GM19025 (cell line): ENCODE measurements around the gene ACKR2.
"Not testable (repeated sequence)": the region's sequence is repeated elsewhere in the genome, so short reads cannot be mapped to it uniquely, and the experiment has no call there.

ENCODE experiments used
- ATAC-seq: cut with Tn5 transposase; IDR thresholded peaks from one replicate; pipeline ENCODE4 v1.9.1; 2021; ENCODE audit warnings: mild to moderate bottlenecking, low read depth, moderate library complexity; ENCODE audit not compliant: unreplicated experiment

Gene ACKR2

DNA sequence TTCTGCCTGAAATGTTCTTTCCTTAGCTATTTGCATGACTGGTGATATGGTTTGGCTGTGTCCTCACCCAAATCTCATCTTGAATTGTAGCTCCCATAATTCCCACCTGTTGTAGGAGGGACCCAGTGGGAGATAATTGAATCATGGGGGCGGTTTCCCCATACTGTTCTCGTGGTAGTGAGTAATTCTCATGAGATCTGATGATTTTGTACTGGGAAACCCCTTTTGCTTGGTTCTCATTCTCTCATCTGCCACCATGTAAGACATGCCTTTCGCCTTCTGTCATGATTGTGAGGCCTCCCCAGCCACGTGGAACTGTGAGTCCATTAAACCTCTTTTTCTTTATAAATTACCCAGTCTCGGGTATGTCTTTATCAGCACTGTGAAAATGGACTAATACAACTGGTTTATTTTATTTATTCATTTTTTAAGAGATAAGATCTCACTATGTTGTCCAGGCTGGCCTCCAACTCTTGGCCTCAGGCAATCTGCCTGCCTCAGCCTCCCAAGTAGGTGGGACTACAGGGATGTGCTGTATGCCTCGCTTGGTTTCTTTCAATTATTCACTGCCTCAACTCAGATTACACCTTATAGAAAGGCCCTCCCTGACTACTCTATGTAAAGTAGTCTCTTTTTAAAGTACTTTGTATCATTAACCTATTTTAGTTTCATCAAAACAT, 74.1 kb downstream of the ACKR2 start:
- ATAC-seq: not testable (repeated sequence)

DNA sequence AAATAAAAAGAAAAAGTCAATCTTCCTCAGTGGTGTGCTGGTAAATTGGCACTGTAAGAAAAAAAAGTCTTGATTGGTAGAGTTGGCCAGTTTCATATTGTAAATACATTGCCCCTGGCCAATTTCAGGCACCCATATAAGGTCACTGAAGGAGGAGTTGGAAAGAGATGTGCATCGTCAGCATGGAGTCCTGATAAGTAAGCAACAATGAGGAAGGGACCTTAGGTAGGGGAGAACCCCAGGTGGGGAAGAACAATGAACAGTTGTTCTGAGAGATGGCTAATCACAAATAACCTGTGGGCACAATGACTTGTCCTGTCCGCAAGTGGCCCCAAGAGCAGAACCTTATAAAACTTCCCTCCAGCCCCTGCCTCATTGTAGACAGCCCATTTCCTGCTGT, 75.1 kb downstream of the ACKR2 start:
- ATAC-seq: no peak

DNA sequence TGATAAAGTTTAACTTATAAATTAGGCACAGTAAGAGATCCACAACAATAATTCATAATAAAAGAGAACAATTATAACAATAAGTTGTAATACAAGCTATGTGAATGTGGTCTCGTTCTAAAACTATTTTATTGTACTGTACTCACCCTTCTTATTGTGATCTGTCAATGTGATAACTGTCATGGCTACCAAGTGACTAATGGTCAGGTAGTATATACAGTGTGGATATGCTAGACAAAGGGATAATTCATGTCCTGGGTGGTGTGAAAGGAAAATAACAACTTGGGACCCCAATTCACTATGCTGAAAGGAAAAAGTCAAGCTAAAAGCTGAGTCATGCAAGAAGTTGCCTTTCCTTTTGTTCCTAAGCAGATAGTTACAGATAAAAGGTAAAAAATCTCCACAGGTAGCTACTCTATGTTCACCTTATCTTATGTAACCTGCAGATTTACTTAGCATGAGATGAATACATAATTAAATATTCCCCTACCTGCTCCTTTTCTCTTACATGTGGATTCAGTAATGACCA, 77.1 kb downstream of the ACKR2 start:
- no peak for ATAC-seq

DNA sequence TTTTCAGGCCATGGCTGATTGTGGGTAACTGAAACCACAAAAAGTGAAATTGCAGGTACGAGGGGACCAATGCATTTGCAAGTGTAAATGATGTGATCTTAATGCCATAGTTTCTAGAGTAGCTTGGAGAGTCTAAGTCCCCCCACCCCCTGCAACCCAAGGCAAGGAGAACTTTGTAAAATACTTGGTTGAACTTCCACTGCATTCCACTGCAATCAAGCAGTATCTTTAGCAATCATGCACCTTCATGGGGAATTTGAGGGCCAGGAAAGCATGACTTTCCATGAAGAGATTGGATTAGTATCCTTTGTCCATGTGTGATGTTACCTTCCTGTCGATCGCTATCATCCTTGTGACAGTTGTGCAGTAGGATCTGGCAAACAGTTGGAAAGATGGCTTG, 77.8 kb downstream of the ACKR2 start:
- ATAC-seq: no peak

DNA sequence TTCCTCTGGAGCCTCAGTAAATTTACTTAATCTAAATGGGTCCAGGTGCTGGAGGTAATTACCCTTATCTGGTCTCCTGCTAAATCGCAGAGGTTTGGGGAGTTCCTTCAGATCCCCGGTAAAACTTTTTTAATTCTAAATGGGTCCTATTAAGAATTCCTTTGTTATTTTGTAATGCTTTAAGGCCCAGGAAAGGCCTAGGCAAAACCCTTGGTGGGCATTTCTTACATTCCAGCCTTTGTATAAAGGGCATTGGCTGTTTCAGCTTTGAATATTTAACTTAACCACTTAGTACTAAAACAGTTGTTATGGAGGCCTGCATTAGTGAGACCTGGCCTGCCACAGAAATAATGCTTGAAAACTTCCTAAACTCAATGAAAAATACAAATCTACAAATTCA, 81.8 kb downstream of the ACKR2 start:
- no peak for ATAC-seq

DNA sequence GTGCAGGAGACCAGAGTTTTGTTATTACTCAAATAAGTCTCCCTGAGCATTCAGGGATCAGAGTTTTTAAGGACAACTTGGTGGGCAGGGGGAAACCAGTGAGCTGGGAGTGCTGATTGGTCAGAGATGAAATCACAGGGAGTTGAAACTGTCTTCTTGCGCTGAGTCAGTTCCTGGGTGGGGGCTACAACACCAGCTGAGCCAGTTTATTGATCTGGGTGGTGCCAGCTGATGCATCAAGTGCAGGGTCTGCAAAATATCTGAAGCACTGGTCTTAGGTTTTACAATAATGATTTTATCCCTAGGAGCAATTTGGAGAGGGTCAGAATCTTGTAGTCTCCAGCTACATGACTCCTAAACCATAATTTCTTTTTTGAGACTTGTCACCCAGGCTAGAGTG, 82.9 kb downstream of the ACKR2 start:
- ATAC-seq: no peak

DNA sequence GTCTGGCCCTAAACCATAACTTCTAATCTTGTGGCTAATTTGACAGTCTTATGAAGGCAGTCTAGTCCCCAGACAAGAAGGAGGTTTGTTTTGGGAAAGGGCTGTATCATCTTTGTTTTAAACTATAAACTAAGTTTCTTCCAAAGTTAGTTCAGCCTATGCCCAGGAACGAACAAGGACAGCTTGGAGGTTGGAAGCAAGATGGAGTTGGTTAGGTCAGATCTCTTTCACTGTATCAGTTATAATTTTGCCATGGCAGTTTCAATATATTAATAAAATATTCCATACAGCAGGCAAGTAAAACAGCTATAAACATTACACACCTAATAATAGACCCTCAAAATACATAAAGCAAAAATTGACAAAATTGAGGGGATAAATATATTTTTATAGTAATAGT, 83.6 kb downstream of the ACKR2 start:
- no peak for ATAC-seq

DNA sequence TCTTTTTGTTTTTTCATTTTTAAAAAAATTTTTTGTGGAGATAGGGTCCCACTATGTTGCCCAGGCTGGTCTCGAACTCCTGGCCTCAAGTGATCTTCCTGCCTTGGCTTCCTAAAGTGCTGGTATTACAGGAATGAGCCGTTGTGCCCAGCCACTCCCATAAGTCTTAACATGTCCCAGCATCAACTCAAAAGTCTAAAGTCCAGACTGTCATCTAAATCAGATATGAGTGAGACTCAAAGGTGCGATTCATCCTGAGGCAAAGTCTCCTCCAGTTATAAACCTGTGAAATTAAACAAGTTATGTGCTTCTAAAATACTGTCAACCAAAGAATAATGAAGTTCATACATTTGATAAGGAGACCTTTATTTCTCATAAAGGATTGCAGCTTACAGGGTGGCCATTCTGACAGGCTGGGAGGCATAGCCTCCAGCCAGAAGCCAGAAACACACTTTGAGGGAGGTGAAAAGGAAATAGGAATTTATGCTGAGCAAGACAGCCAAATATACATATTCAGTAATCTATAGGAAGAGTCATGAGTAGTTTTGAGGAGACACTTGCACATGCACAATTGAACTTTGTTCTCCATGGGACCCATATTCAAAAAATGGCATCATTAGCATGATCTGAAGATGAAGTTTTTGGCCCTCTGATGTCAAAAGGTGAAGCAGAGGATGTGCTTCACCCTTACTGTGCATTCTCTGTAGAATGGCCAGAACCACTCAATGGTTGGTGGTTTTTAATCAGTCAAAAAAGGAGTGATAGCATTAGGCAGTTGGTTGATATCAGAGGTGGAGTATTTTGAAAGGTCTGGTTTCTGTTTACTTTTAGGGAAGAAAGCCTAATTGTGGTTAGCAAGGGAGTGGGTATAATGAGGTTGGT, 85.7 kb downstream of the ACKR2 start:
- ATAC-seq: no peak

DNA sequence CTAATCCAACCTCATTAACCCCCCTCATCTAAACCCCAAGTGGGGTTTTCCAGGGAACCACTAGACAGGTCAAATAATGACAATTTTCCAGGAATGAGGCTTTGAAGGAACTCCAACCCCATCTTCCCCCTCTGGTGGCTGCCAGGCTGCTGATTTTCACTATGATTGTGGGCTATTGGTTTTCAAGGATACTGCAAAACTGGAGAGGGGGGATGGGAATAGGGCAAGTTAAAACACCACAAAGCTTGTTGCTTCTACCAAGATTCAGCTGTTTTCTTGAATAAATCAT, 86.3 kb downstream of the ACKR2 start:
- ATAC-seq: no peak

DNA sequence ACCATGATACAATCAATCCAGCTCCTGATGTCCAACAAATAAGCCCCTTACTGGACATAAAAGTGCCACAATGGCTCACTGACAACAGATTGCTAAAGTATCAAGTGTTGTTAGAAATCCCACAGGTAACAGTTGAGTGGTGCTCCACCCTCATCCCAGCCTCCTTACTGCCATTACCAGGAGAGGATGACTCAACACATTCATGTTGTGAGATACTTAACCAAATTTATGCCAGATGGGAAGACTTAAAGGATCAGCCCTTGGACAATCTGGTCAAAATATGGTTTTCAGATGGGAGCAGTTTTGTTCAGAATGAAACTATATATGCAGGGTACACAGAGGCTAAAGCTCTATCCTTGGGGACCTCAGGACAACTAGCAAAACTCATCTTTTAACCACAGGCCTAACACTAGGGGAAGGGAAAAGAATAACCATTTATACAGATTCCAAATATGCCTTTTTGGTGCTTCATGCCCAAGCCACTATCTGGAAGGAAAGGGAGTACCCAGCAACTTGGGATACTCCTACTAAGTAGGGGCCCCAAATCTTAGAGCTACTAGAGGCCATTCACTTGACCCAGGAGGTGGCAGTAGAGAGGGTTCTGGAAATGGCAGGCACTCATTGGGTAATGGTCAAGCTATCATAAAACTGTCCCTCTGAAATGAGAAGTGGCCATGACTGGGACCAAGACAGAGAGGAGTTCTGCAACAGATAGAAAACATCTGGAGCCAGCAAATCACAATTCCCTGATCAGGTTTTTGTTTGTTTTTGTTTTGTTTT, 89.8 kb downstream of the ACKR2 start:
- no peak for ATAC-seq

DNA sequence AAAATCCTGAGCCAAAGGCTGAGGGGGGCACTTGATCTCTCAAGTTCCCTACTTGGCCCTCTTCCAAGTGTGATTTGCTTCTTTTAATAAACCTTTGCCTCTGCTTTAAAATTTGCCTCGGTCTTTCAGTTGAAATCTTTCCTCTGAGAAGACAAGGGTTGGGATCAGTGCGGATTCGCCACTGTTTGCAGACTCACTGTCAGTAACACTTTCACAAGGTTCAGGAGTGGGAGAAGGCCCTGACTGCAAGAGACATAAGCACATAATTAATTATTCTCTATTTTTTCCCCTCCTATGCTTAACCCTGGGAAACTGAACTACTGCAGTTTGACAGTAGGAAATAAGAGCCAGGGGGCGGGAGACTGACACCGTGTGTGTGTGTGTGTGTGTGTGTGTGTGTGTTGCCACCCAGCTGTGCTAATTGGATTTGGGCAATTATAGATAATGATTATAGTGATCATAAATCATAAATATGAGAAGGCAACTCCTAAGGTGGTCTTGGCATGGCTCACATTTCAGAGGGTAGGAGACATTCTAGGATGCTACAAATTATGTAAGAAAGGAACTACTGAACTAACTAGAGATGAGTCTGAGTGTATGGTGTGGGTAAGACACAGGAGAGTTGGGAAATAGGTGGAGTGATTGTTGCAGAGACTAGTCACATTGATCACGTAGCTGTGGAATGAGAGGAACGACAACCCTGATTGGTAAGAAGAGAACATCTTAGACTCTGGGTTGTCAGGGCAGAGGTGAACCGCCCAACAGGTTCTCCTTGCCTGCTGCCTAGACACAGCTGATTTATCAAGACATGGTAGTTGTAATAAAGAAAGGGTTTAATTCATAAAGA, 91.2 kb downstream of the ACKR2 start:
- ATAC-seq: no peak

DNA sequence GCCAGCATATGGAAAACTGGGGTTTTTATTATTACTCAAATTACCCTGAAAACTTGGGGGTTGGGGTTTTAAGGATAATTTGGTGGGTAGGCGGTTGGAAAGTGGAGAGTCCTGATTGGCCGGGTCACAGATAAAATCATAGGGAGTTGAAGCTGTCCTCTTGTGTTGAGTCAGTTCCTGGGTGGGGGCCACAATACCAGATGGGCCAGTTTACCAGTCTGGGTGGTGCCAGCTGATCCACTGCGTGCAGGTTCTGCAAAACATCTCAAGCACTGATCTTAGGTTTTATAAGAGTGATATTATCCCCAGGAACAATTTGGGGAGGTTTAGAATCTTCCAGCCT, 91.8 kb downstream of the ACKR2 start:
- ATAC-seq: no peak

DNA sequence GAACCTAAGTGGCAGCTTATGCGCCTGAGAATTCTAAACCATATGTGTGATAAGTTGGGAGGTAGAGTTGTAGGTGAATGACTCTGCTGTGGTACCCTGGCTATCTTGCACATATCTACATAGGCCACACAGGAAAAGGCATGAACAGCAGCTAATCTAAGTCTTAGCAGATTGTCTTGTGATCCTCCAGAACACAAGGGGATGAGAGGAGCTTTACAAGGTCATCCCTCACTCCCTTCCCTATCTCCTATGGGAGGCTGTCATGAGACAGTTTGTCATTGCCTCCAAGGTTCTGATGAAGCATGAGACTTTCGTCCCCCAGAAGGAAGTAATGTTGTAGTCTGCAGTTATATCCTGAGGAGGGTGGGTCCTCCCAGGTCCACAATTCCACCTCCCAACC, 93.0 kb downstream of the ACKR2 start:
- no peak for ATAC-seq

DNA sequence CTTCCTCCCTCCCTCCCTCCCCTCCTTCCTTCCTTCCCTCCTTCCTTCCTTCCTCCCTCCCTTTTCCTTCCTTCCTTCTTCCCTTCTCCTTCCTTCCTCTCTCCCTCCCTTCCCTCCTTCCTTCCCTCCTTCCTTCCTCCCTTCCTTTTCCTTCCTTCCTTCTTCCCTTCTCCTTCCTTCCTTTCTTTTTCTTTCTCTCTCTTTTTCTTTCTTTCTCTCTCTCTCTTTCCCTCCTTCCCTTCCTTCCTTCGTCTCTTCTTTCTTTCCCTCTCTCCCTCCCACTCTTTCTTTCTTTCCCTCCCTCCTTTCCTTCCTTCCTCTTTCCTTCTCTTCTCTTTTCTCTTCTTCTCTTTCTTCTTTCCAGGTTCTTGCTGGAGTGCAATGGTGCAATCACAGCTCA, 94.8 kb downstream of the ACKR2 start:
- ATAC-seq: no peak

DNA sequence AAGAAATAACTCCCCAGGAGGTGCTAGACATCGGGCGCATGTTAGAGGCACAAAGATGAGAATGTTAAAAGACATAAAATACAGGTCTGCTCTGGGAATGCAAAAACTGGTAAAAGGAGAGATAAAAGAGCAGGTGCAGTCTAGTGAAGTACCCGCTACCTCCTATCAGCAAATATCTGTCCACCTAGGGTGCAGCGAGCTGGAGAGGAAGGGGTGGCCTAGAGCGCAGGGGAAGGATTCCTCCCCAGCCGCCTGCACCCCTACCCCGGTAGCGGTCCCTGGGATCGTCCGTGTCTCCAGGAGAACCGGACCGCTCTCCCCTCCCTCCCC, 96.5 kb downstream of the ACKR2 start:
- ATAC-seq: no peak

DNA sequence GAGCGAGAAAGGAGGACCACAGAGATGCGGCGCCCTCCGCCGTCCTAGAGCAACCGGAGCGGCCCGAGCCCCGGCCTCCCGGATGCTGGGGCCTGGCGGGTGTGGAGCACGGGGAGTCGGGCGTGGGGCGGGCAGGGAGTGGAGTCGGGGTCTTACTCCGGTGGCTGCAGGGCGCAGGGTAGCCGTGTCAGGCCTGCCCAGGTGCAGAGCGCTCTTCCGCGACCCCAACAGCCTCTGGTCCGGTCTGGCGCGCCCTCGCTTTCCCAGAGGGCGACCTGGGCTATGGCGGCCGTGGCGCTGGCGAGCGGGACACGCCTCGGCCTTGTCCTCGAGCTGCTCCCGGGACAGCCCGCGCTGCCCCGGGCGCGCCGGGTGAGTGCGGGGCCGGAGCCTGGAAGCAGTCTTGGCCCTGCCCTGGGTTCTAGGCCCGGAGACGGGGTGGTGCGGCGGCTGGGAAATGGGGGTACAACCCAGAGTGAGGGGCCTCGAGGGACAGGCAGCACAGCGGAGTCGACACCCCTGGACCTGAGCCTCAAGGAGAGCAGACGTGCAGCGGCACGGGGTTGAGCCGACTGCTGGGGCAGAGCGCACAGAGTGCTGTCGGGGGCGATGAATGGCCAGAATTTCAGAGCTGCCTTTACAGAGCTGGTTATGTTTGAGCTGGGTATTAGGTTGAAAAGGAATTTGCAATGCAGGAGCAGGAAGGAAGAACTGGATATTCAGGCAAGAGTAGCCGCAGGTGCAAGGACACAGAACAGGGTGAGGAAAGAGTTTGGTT, 97.0 kb downstream of the ACKR2 start, which contains the start of gene ZNF662:
ZNF662 (plus strand) TSS at position 73 of the 778 bp plus-strand sequence. CDS start 1,973 bp downstream, outside the sequence.
- no peak for ATAC-seq

DNA sequence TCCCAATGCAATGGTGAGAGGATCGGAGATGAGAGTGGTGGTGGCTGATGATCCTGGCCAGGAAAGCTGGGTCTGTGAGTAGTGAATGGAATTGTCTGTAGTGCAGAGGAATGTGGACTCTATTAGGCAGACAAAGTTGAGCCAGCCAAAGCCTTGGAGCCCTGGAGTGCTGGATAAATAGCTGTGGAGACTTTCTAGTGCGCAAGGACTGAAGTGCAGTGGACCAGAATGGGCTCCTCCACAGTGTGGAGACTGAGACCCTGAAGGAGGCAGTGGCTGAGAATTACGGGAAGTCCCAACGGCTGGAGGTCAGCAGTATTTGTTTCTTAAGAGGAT, 97.6 kb downstream of the ACKR2 start:
- no peak for ATAC-seq

DNA sequence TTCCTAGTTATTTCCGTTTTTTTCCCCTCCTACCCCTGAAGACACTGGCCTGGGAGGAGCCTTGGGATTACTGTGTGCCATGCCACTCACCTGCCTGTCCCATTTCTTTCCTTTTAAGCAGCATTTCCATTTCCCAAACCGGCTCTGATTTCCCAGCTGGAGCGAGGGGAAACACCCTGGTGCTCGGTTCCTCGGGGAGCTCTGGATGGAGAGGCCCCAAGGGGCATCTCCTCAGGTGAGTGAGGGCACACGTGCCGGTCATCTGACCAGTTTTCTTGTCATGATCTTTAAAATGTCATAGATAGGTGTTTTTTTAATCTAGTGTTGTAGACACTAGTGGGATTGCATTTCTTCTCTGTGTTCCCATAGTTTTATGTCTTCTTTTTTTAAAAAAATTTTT, 99.4 kb downstream of the ACKR2 start:
- no peak for ATAC-seq

DNA sequence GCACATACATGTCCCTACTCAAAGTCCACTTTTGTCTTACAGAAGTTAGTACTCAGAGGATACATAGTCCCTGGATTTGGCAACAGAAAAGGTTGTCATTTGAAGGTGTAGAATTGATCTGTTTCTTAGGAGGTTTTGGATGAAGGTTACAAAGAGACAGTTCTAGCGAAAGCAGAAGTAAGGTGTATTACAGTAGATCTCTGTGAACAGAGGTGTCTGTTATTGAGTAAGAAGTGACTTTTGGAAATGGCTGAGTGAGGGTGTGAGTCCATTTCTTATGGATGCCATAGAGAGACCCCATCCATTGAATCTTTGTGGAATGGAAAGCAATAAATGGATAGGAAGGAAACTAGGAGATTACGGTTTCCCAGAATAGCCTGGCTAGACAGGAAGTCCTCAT, 102.3 kb downstream of the ACKR2 start:
- ATAC-seq: no peak
